IPS-11a (cell line): Measurements from ENCODE around the gene RGL3.
A peak's percentile ranks its signal among the peaks of the same experiment; 100 is the strongest.
"Not testable (repeated sequence)": the region's sequence is repeated elsewhere in the genome, so short reads cannot be mapped to it uniquely, and the experiment has no call there.

Experiments used
- H3K4me3 ChIP-seq: one replicate; pipeline ENCODE4 v1.5.1; 2013; ENCODE audit warnings: low read depth, low read length, control low read depth

The RGL3 gene

GRCh38 chr19:11418549-11419506 lies at the start of gene RGL3:
Gene RGL3, minus strand, starts transcription at chr19:11419314. Its CDS starts 36 bp downstream, at chr19:11419278.
- peak within 1 kb of the TSS; percentile 44 for H3K4me3 ChIP-seq

GRCh38 chr19:11468266-11468845 lies 49.2 kb upstream of the RGL3 start:
- H3K4me3 ChIP-seq: not testable (repeated sequence)

GRCh38 chr19:11465600-11465999 lies 46.5 kb upstream of the RGL3 start:
- H3K4me3 ChIP-seq: no peak overlapping the region

- H3K4me3 ChIP-seq: no peak overlapping the region
Observed at GRCh38 chr19:11464333-11465265, 45.5 kb upstream of the RGL3 start.

- H3K4me3 ChIP-seq: no peak overlapping the region
Observed at GRCh38 chr19:11463391-11463790, 44.3 kb upstream of the RGL3 start.

GRCh38 chr19:11461453-11461852 lies 42.3 kb upstream of the RGL3 start:
- H3K4me3 ChIP-seq: no peak overlapping the region

- no peak overlapping the region for H3K4me3 ChIP-seq
Observed at GRCh38 chr19:11460207-11460606, 41.1 kb upstream of the RGL3 start.

- not testable (repeated sequence) for H3K4me3 ChIP-seq
Observed at GRCh38 chr19:11458912-11459311, 39.8 kb upstream of the RGL3 start.

- H3K4me3 ChIP-seq: no peak overlapping the region
Observed at GRCh38 chr19:11458236-11458900, 39.3 kb upstream of the RGL3 start.

GRCh38 chr19:11457831-11458230 lies 38.7 kb upstream of the RGL3 start:
- no peak overlapping the region for H3K4me3 ChIP-seq

GRCh38 chr19:11457115-11457514 lies 38.0 kb upstream of the RGL3 start:
- H3K4me3 ChIP-seq: no peak overlapping the region

GRCh38 chr19:11456659-11457058 lies 37.5 kb upstream of the RGL3 start:
- H3K4me3 ChIP-seq: no peak overlapping the region

- H3K4me3 ChIP-seq: not testable (repeated sequence)
Observed at GRCh38 chr19:11455233-11455554, 36.1 kb upstream of the RGL3 start.

GRCh38 chr19:11453468-11454341 lies 34.6 kb upstream of the RGL3 start:
- H3K4me3 ChIP-seq: no peak overlapping the region

- H3K4me3 ChIP-seq: no peak overlapping the region
Observed at GRCh38 chr19:11452620-11453310, 33.7 kb upstream of the RGL3 start.

GRCh38 chr19:11451871-11452619 lies 32.9 kb upstream of the RGL3 start:
- no peak overlapping the region for H3K4me3 ChIP-seq

GRCh38 chr19:11451327-11451870 lies 32.3 kb upstream of the RGL3 start:
- no peak overlapping the region for H3K4me3 ChIP-seq
